ENCODE data around the gene PLA2G2A. TPM values are rescaled to one million over a fixed set of nuclear protein-coding genes. Genes with fewer than 3 reads are reported as not detected.
"Not testable (repeated sequence)": the region's sequence is repeated elsewhere in the genome, so short reads cannot be mapped to it uniquely, and the experiment has no call there.

PLA2G2A gene, protein sequence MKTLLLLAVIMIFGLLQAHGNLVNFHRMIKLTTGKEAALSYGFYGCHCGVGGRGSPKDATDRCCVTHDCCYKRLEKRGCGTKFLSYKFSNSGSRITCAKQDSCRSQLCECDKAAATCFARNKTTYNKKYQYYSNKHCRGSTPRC
- 154 TPM for total RNA-seq
- long read RNA-seq, transcript PLA2G2A-202 (5 exons, 974 nt) = major isoform, 22 of 26 reads
- long read RNA-seq, partial matches to known transcripts = 4 of 26 reads
- long read RNA-seq, other reads (novel, unspliced or antisense) = 0 of 26 reads

DNA sequence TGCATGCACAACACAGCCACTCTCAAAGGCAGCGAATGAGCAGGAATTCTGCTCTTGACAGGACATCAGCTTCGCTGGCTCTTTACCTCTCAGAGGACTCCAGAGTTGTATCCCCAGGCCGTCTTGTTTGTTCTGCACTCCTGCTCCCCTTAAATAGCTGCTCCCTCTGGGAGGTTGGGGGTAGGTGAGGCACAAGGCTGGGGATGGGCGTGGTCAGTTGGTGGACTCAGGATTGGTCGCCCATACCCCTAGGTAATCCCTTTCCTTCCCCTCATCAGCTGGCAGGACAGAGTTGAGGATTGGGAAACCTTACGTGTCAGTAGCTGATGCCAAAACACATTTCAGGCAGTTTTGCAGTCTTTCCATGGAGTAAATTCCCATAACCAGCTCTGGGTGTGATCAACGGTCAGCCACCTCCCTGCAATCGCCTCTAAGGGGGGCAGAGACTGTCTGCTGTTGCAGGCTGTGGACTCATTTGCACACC is at the start of gene PLA2G2A:
PLA2G2A (minus strand) TSS at position 125 of the 484 bp plus-strand sequence. CDS start 845 bp downstream, outside the sequence.
- intact Hi-C loops (cut with DNase I) = loop anchor here (5.0 kb wide), 1 partner anchor 113 kb away; no protein-coding TSS in a partner anchor

GRCh38 chr1:20028726-20029125 is 49.3 kb upstream of the PLA2G2A start:
- peak; percentile 32 for ATAC-seq (ENCODE audit: poor library complexity)
- DNase-seq = peak; percentile 45
- intact Hi-C loops (cut with DNase I) = no loop called here

More for the DNA sequence above, at the start of gene PLA2G2A:
- peak; percentile 56 for DNase-seq
- ATAC-seq (ENCODE audit: poor library complexity) = peak; percentile 35

- intact Hi-C loops (cut with DNase I) = no loop called here
- DNase-seq = peak; percentile 60
- ATAC-seq (ENCODE audit: poor library complexity) = peak; percentile 87
These were observed 48.7 kb upstream of the PLA2G2A start for GRCh38 chr1:20028125-20028524.

DNA sequence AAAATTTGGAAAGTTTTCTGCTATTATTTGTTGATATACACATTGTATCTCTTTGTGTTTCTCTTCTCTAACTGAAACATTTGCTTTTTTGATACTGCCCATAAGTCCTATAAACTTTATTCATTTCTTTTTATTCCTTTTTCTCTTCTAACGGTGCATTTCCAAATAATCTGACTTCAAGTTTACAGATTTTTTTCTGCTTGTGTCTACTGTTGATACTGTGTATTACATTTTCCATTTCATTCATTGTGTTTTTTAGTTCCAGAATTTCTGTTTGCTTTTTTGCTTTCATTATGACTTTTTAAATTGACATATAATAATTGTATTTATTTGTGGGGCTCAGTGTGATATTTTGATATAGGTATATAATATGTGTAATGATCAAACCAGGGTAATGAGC is 38.3 kb upstream of the PLA2G2A start:
- DNase-seq = no peak
- intact Hi-C loops (cut with DNase I) = no loop called here
- ATAC-seq (ENCODE audit: poor library complexity) = no peak

DNA sequence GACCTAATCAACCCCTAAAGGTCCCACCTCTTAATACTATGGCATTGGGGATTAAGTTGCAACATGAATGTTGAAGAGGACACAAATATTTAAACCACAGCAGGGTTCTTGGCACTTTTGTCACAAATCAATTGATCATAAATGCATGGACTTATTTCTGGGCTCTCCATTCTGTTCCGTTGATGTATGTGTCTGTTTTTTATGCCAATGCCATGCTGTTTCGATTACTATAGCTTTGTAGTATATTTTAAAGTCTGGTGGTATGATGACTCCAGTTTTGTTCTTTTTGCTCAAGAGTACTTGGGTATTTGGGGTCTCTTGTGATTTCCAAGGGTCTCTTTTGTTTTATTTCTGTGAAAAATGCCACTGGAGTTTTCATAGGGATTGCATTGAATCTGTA is 34.7 kb upstream of the PLA2G2A start:
- intact Hi-C loops (cut with DNase I) = no loop called here
- ATAC-seq (ENCODE audit: poor library complexity) (no peak), DNase-seq (no peak)

- intact Hi-C loops (cut with DNase I) = no loop called here
- no peak for DNase-seq
- no peak for ATAC-seq (ENCODE audit: poor library complexity)
These were observed 30.6 kb upstream of the PLA2G2A start for GRCh38 chr1:20010016-20010415.

DNA sequence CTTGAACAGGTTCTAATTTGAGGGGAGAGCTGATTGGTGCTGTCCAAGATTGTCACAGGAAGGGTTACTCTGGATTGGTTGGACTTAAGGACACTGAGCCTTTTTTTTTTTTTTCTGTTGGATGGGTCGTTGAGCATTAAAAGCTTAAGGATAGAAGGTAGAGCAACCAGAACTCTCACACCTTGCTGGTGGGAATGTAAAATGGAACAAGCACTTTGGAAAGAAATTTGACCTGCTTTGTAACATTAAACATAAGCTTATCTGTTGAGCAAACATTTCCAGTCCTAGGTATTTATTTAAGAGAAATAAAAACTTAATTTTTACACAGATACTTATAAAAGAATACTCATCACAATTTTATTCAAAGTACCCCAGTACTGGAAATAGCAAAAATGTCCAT is 29.8 kb upstream of the PLA2G2A start:
- ATAC-seq (ENCODE audit: poor library complexity) = peak; percentile 19
- intact Hi-C loops (cut with DNase I) = no loop called here
- no peak for DNase-seq

DNA sequence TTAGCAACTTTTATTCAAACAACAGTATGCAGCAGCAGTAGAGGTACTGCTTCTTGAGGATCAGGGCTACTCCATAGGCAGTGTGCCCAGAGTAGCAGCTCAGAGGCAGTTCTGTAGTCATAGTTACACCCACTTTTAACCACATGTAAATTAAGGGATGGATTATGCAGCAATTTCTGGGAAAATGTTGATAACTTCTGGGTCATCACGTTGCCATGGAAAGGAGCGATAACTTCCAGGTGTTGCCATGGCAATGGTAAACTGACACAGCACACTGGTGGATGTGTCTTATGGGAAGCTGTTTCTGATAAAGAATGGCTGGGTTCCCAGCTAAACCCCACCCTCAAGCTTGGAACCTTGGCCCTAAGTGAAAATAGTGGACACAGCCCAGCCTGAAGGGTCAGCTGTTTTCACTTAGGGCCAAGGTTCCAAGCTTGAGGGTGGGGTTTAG is 29.0 kb upstream of the PLA2G2A start:
- intact Hi-C loops (cut with DNase I) = no loop called here
- ATAC-seq (ENCODE audit: poor library complexity) (peak; percentile 98), DNase-seq (peak; percentile 65)

- ATAC-seq (ENCODE audit: poor library complexity); intact Hi-C loops (cut with DNase I): not testable (repeated sequence)
- peak; percentile 46 for DNase-seq
These were observed 19.4 kb upstream of the PLA2G2A start for GRCh38 chr1:19998823-19999222.

DNA sequence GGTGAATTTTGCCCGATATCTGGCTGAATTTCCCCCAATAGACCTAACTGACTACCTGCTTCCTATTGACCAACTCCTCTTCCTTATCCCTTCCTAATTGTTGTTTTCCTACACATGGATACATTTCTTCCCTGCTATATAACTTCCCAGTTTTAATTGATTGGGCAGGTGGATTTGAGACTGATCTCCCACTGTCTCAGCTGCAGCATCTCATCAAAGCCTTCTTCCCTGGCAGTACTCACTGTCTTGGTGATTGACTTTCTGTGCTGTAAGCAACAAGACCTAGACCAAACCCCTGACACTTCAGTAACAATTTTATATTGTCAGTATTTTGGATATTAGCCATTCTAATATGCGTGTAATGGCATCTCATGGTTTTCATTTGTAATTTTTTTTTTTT is 11.3 kb upstream of the PLA2G2A start:
- ATAC-seq (ENCODE audit: poor library complexity) (no peak), DNase-seq (no peak)
- intact Hi-C loops (cut with DNase I) = no loop called here

GRCh38 chr1:19990182-19990582 is 10.8 kb upstream of the PLA2G2A start:
- intact Hi-C loops (cut with DNase I); ATAC-seq (ENCODE audit: poor library complexity); DNase-seq: not testable (repeated sequence)

- no peak for ATAC-seq (ENCODE audit: poor library complexity)
- intact Hi-C loops (cut with DNase I) = no loop called here
- no peak for DNase-seq
These were observed 9.0 kb upstream of the PLA2G2A start for GRCh38 chr1:19988267-19989006.

DNA sequence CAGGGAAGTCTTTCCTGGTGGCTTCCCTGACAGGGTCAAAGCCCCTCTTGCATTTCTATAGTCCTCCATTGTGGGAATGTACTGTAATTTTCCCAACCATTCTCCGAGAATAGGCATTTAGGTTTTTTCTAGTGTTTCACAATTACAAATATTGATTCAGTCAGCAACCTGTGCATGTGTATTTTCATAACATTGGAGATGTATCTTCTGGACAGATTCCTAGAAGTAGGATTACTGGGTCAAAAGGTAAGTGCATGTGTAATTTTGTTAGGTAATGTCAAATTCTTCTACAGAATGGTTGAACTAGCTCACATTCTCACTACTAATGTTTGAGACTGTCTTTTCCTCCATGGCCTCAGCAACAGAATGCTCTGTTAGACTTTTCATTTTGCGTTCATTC is 8.3 kb upstream of the PLA2G2A start:
- intact Hi-C loops (cut with DNase I) = no loop called here
- DNase-seq (no peak), ATAC-seq (ENCODE audit: poor library complexity) (no peak)

DNA sequence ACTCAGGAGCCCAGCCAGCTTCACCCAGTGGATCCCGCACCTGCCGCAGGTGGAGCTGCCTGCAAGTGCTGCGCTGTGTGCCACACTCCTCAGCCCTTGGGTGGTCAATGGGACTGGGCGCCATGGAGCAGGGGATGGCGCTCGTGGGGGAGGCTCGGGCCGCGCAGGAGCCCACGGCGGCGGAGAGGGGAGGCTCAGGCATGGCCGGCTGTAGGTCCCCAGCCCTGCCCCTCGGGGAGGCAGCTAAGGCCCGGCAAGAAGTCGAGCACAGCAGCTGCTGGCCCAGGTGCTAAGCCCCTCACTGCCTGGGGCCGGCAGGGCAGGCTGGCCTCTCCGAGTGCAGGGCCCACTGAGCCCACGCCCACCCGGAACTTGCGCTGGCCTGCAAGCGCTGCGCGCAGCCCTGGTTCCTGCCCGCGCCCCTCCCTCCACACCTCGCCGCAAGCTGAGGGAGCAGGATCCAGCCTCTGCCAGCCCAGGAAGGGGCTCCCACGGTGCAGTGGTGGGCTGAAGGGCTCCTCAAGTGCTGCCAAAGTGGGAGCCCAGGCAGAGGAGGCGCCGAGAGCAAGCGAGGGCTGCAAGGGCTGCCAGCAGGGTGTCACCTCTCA is 5.1 kb upstream of the PLA2G2A start:
- intact Hi-C loops (cut with DNase I); DNase-seq; ATAC-seq (ENCODE audit: poor library complexity): not testable (repeated sequence)

GRCh38 chr1:19981507-19982312 is 2.3 kb upstream of the PLA2G2A start:
- intact Hi-C loops (cut with DNase I) = no loop called here
- ATAC-seq (ENCODE audit: poor library complexity) (peak; percentile 36), DNase-seq (no peak)

DNA sequence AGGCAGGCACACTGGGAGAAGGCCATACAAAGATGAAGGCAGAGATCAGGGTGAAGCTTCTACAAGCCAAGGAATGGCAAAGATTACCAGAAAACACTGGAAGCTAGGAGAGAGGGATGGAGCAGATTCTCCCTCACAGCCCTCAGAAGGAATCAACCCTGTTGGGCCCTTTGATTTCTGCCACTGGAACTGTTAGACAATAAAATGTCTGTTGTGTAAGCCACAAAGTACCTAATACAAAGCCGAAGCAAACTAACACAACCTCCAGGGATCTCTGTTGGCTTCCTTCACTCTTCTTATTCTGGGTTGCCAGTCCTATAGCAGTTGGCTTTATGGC is 1.7 kb upstream of the PLA2G2A start:
- intact Hi-C loops (cut with DNase I) = no loop called here
- peak; percentile 4 for ATAC-seq (ENCODE audit: poor library complexity)
- DNase-seq = no peak

GRCh38 chr1:19980314-19980713 is 896 bp upstream of the PLA2G2A start:
- intact Hi-C loops (cut with DNase I) = no loop called here
- no peak for DNase-seq
- ATAC-seq (ENCODE audit: poor library complexity) = no peak

DNA sequence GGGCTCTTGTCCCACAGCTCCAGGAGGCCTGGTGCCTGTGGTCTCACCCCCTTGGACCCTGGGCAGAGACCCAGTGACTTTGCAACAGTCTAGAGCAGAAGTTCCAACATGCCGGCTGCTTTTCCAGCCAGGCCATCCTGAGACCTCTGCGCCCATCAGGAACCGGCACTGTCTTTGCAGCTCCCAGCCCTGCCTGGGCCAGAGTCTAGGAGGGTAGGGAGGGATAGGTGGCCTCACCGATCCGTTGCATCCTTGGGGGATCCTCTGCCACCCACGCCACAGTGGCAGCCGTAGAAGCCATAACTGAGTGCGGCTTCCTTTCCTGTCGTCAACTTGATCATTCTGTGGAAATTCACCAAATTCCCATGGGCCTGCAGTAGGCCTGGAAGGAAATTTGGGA is 1.3 kb downstream of the PLA2G2A start:
- ATAC-seq (ENCODE audit: poor library complexity) = no peak
- intact Hi-C loops (cut with DNase I) = loop anchor here (5.0 kb wide), 1 partner anchor 114 kb away; no protein-coding TSS in a partner anchor
- no peak for DNase-seq

Data from Right ventricle myocardium superior (tissue), 1 donor.